VCaP (cell line): Measurements from ENCODE around the gene VRK3.

Source experiments
- H3K27ac ChIP-seq: fragments of 450-650 bp; 2 replicates; pipeline ENCODE4 v1.5.1; 2017
- TF ChIP-seq, protein P1 (sequence below): fragments of 450-650 bp; conservative IDR thresholded peaks from 2 replicates; pipeline ENCODE4 v1.5.1; 2017; ENCODE audit warnings: mild to moderate bottlenecking, moderate library complexity

VRK3 gene

DNA sequence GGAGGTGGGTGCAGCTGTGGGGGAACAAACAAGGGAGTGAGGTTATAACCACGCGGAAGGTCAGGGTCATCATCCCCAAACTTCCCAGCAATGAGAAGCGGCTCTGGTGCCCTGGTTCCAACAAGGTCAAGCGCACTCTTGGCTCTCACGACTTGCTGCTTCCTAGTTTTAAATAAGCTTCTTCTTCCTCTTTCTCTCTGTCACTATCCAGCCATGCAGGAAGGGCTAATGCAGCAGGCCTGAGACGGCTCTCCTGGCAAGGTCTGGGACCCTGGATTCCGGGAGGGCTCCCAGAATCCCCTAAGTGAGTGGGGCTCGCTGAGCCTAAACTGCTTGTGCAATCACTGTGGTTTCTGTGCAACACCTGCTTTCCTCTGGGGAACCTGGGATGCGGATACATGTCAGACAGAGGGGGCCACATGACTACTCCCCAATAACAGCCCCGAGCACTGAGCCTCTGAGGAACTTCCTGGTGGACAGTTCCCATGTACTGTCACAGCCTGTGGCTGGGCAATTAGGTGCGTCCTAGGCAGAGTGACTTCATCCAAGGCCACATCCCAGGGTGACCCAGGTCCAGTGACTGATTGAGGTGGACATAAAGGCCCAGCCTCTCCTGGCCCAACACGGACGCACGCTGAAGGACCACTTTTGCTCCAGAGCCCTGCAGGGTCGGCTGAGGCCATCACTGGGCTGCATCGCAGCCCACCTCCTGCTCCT is 24.2 kb downstream of the VRK3 start:
- no peak overlapping the region for H3K27ac ChIP-seq
- TF ChIP-seq, protein P1, sequence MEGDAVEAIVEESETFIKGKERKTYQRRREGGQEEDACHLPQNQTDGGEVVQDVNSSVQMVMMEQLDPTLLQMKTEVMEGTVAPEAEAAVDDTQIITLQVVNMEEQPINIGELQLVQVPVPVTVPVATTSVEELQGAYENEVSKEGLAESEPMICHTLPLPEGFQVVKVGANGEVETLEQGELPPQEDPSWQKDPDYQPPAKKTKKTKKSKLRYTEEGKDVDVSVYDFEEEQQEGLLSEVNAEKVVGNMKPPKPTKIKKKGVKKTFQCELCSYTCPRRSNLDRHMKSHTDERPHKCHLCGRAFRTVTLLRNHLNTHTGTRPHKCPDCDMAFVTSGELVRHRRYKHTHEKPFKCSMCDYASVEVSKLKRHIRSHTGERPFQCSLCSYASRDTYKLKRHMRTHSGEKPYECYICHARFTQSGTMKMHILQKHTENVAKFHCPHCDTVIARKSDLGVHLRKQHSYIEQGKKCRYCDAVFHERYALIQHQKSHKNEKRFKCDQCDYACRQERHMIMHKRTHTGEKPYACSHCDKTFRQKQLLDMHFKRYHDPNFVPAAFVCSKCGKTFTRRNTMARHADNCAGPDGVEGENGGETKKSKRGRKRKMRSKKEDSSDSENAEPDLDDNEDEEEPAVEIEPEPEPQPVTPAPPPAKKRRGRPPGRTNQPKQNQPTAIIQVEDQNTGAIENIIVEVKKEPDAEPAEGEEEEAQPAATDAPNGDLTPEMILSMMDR = no peak

DNA sequence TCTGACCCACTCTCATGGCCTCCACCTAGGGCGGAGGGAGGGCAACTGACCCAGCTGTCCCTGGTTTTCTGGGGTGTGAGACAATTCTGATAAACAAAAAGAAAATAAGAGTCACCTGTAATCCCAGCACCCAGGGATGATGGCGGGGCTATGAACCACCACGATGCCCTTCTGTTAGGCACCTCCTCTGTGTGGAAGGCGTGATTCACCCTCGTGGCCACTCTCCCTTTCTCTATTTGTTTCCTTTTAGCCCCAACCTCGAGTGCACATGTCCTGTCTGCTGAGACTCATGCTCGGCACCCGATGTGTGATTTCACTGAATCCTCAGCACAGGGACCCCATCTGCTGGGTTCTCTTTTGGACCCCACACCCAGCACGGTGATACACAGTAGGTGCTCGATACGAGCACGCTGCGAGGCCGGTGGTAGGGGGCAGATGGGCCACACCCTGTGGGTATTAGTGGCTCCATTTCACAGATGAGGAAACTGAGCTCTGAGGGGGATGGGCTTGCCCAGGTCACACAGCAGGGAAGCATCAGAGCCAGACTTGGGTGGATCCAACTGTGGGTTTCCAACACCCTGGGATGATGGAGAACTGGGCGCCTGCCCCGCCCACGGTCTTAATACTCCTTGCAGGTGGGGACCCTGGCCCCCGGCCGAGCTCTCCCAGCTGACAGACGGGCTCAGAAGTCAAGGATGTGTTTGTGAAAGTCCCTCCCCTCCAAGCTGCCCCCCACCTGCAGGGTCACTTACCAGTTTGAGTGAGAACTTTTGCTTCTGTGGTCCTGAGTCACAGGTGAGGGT is 24.9 kb downstream of the VRK3 start:
- TF ChIP-seq, protein P1 = no peak
- H3K27ac ChIP-seq = no peak overlapping the region

DNA sequence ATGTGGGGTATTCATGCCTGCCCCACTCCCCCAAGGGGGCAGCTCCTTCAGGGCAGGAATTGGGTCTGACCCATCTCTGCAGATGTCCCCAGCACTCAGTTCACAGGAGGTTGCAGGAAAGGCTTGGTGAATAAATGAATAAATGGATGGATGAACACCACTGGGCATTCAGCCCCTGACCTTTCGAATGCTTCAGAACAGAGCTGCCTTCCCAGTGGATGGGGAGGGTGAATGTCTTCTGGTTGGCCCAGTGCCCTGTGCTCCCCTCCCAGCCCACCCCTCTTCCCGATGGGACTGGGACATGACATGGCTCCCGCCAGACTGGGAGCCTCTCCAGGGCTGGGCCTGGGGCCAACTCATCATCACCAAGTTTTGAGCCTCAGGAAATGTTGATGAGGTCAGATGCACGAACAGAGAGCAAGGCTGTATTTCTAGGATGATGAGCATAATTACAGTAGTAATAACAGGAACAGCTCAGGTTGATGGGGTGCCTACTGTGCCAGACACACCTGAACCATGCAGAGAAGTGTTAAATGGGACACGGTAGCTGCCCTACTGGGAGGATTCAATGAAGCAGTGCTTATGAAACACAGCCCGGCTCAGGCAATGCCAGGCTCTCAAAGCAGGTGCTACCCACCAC is 25.7 kb downstream of the VRK3 start:
- TF ChIP-seq, protein P1 = no peak

DNA sequence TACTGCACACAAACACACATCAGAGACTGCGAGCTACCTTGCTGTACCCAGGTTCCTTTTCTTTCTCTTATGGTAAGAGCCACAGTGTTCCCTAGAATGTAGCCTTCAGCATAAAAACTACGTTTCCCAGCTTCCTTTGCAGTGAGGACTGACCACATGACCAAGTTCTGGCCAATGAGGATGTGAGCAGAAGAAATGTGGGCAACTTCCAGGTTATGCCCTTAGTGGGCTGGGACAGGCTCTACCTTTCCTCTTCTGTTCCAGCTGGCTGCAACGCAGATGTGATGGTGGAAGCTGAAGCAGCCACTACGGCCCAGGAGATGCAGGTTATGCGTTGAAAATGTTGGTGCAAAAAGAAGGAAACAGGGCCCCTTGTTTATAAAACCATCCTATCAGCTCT is 27.5 kb downstream of the VRK3 start:
- TF ChIP-seq, protein P1 = no peak
- no peak overlapping the region for H3K27ac ChIP-seq

More for the DNA sequence above, 25.7 kb downstream of the VRK3 start:
- no peak overlapping the region for H3K27ac ChIP-seq

DNA sequence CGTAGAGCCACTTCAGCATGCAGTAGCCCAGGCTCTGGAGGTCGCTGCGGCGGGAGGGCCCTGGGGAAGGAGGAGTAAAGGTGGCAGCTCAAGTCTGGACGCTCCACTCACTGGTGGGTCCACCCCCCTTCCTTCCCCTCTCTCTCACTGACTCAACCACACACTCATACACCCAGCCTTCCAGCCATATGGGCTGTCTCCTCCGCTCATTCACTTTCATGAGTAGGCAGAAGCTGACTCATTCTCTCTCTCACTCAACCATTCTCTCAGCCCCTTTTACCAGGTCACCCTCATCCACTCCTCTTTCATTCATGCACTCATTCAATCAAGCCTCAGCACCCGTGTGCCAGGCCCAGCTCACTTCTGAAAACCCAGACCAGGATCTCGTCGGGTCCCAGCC is 36.7 kb downstream of the VRK3 start:
- peak overlapping the region; percentile 10; the same call in 1 of the 2 replicates for H3K27ac ChIP-seq
- TF ChIP-seq, protein P1 = no peak

DNA sequence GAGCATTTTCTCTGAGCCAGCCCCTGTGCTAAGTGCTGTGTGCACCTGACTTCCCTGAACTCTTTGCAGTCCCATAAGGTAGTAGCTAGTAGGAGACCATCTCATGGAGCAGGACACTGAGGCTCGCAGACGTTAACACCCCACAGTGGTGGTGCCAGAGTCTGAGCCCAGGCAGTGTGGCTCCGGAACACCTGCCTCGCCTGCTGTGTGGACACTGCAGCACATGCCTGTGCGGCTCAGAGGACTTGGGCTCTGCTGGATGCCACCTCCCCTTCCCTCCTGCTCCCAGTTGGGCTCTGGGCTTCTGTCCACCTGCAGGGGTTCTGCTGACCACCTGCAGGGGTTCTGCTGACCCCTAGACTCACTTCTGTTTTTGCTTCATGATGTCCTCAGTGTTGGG is 37.2 kb downstream of the VRK3 start:
- H3K27ac ChIP-seq = peak overlapping the region; percentile 10; the same call in 1 of the 2 replicates
- TF ChIP-seq, protein P1 = no peak

DNA sequence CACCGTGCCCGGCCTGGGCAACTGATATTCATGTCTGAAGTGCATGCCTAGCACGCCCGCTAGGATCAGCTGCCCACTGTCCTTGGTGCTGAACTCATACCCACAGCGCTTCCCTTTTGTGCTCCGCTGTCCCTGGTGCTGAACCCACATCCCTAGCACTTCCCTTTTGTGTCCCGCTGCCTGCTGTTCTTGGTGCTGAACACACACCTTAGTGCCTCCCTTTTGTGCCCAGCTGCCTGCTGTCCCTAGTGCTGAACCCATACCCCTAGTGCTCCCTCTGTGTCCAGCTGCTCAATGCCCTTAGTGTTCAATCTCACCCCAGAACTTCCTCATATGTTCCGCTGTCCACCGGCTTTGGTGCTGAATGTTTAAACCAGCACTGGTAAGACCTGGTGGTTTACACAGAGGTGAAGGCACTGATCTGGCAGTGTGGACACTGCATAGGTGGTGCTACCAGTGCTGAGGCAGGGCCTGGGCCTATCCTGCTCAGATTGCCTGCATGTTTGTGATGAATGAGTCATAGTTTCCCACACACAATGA is 37.9 kb downstream of the VRK3 start:
- H3K27ac ChIP-seq = peak overlapping the region; percentile 78
- TF ChIP-seq, protein P1 = no peak
